Activated CD8-positive, alpha-beta memory T cell treated with anti-CD3 and anti-CD28 coated beads, Interleukin-2, amount 10 ng/mL, durations not matched to agents 7 days and 5 days (primary cell): ENCODE results near the gene PDCD4. TPM values are rescaled to one million over a fixed set of nuclear protein-coding genes. Genes with fewer than 3 reads are reported as not detected.

Experiments
- ATAC-seq: fragments of 150-1000 bp; cut with Tn5 transposase; one replicate; pipeline ENCODE4 v1.10.0; 2021; ENCODE audit warnings: moderate library complexity
- CTCF ChIA-PET: fragments of 350-600 bp; sonication (Branson Sonifier 250); formaldehyde crosslinking; loops from one replicate; lab custom pipeline; 2021; ENCODE audit warnings: antibody characterized with exemption; lab: Charles Lee
- DNase-seq: peaks from one replicate; pipeline ENCODE4 v3.0.0-alpha.2; 2020
- H3K27ac Mint-ChIP-seq: one replicate; pipeline ENCODE4 v1.8.0; 2021; ENCODE audit warnings: mild to moderate bottlenecking, mixed read lengths
- H3K27me3 Mint-ChIP-seq: one replicate; pipeline ENCODE4 v1.8.0; 2021; ENCODE audit warnings: mixed read lengths
- H3K36me3 Mint-ChIP-seq: one replicate; pipeline ENCODE4 v1.8.0; 2021; ENCODE audit warnings: mild to moderate bottlenecking, mixed read lengths
- H3K4me1 Mint-ChIP-seq: one replicate; pipeline ENCODE4 v1.8.0; 2021; ENCODE audit warnings: mixed read lengths
- H3K4me3 Mint-ChIP-seq: one replicate; pipeline ENCODE4 v1.8.0; 2021; ENCODE audit warnings: mild to moderate bottlenecking, moderate library complexity, mixed read lengths
- H3K9me3 Mint-ChIP-seq: one replicate; pipeline ENCODE4 v1.8.0; 2022; ENCODE audit warnings: low read depth, mixed read lengths
- total RNA-seq, 2 experiments: library from RNA; stranded (reverse); gene quantifications; one replicate each; pipeline ENCODE4 v1.2.3, GENCODE V29; 2021

The PDCD4 gene
- 100 to 1,000 TPM in 1 of 2 experiments, 10 to 100 TPM in 1; 74.0 to 115 TPM for total RNA-seq

GRCh38 chr10:110871298-110872084 lies at the start of gene PDCD4:
Gene PDCD4, plus strand, starts transcription at chr10:110871928. Its CDS starts 4,100 bp downstream, at chr10:110876028.
- H3K4me3 Mint-ChIP-seq = peak within 1 kb of the TSS; percentile 89
- peak; percentile 85 for ATAC-seq
- CTCF ChIA-PET = interaction anchor here (0.7 to 1.3 kb wide), 6 partner anchors 9 to 125 kb away, joined by 3 to 15 read pairs (median 4); no protein-coding TSS in a partner anchor
- H3K27ac Mint-ChIP-seq = peak within 1 kb of the TSS; percentile 99
- peaks cover 64% of the 10 kb centered on the region for H3K4me1 Mint-ChIP-seq
- peaks cover 12% of the 10 kb centered on the region for H3K36me3 Mint-ChIP-seq
- H3K9me3 Mint-ChIP-seq = no peaks in the 10 kb centered on the region
- peak; percentile 98 for DNase-seq
- H3K27me3 Mint-ChIP-seq = no peaks in the 10 kb centered on the region

- Mint-ChIP-seq H3K27ac (no peak overlapping the region), H3K9me3 (no peaks in the 10 kb centered on the region), H3K27me3 (peaks cover 2% of the 10 kb centered on the region), H3K4me3 (no peak overlapping the region), H3K36me3 (no peaks in the 10 kb centered on the region), H3K4me1 (peaks cover 7% of the 10 kb centered on the region)
- DNase-seq (no peak), ATAC-seq (no peak)
- CTCF ChIA-PET = no interaction called here
Measured at GRCh38 chr10:110822035-110822711, 49.6 kb upstream of the PDCD4 start.

- peaks cover 2% of the 10 kb centered on the region for H3K27me3 Mint-ChIP-seq
- ATAC-seq (no peak), DNase-seq (no peak)
- H3K4me3 Mint-ChIP-seq = no peak overlapping the region
- CTCF ChIA-PET = no interaction called here
- H3K4me1 Mint-ChIP-seq = peaks cover 4% of the 10 kb centered on the region
- H3K36me3 Mint-ChIP-seq = no peaks in the 10 kb centered on the region
- no peak overlapping the region for H3K27ac Mint-ChIP-seq
- no peaks in the 10 kb centered on the region for H3K9me3 Mint-ChIP-seq
Measured at GRCh38 chr10:110822712-110823311, 48.9 kb upstream of the PDCD4 start.

- H3K27me3 Mint-ChIP-seq = peaks cover 2% of the 10 kb centered on the region
- H3K9me3 Mint-ChIP-seq = no peaks in the 10 kb centered on the region
- no peak overlapping the region for H3K4me3 Mint-ChIP-seq
- DNase-seq (no peak), ATAC-seq (no peak)
- H3K27ac Mint-ChIP-seq = no peak overlapping the region
- no peaks in the 10 kb centered on the region for H3K36me3 Mint-ChIP-seq
- H3K4me1 Mint-ChIP-seq = peaks cover 4% of the 10 kb centered on the region
- CTCF ChIA-PET = no interaction called here
Measured at GRCh38 chr10:110824152-110824441, 47.6 kb upstream of the PDCD4 start.

GRCh38 chr10:110824660-110825059 lies 47.1 kb upstream of the PDCD4 start:
- Mint-ChIP-seq H3K27me3 (peaks cover 2% of the 10 kb centered on the region), H3K36me3 (no peaks in the 10 kb centered on the region), H3K4me3 (no peak overlapping the region), H3K4me1 (peaks cover 4% of the 10 kb centered on the region), H3K27ac (no peak overlapping the region), H3K9me3 (no peaks in the 10 kb centered on the region)
- CTCF ChIA-PET = no interaction called here
- ATAC-seq = no peak
- DNase-seq = no peak

- Mint-ChIP-seq H3K27ac (no peak overlapping the region), H3K36me3 (no peaks in the 10 kb centered on the region), H3K27me3 (peaks cover 2% of the 10 kb centered on the region), H3K9me3 (no peaks in the 10 kb centered on the region), H3K4me3 (no peak overlapping the region), H3K4me1 (peaks cover 4% of the 10 kb centered on the region)
- DNase-seq (no peak), ATAC-seq (no peak)
- CTCF ChIA-PET = interaction anchor here (1.0 kb wide), 1 partner anchor 11 kb away, joined by 5 read pairs; no protein-coding TSS in a partner anchor
Measured at GRCh38 chr10:110825508-110825907, 46.2 kb upstream of the PDCD4 start.

- no peaks in the 10 kb centered on the region for H3K9me3 Mint-ChIP-seq
- CTCF ChIA-PET = interaction anchor here (1.5 kb wide), 1 partner anchor 9 kb away, joined by 5 read pairs; no protein-coding TSS in a partner anchor
- H3K4me1 Mint-ChIP-seq = no peaks in the 10 kb centered on the region
- no peak overlapping the region for H3K27ac Mint-ChIP-seq
- DNase-seq = no peak
- H3K27me3 Mint-ChIP-seq = peaks cover 2% of the 10 kb centered on the region
- no peak overlapping the region for H3K4me3 Mint-ChIP-seq
- no peaks in the 10 kb centered on the region for H3K36me3 Mint-ChIP-seq
- ATAC-seq = no peak
Measured at GRCh38 chr10:110827410-110827809, 44.3 kb upstream of the PDCD4 start.

- no peak for ATAC-seq
- DNase-seq = no peak
- Mint-ChIP-seq H3K4me3 (no peak overlapping the region), H3K9me3 (no peaks in the 10 kb centered on the region), H3K27me3 (peaks cover 2% of the 10 kb centered on the region), H3K4me1 (no peaks in the 10 kb centered on the region), H3K36me3 (no peaks in the 10 kb centered on the region), H3K27ac (no peak overlapping the region)
- CTCF ChIA-PET = interaction anchor here (1.5 kb wide), 2 partner anchors 9 to 65 kb away, joined by 3 to 5 read pairs; no protein-coding TSS in a partner anchor
Measured at GRCh38 chr10:110827875-110828274, 43.9 kb upstream of the PDCD4 start.

- no peak for ATAC-seq
Measured at GRCh38 chr10:110828525-110828924, 43.2 kb upstream of the PDCD4 start.

GRCh38 chr10:110829721-110830410 lies 41.9 kb upstream of the PDCD4 start:
- Mint-ChIP-seq H3K4me1 (peaks cover 4% of the 10 kb centered on the region), H3K36me3 (no peaks in the 10 kb centered on the region), H3K4me3 (no peak overlapping the region), H3K27me3 (peaks cover 2% of the 10 kb centered on the region), H3K27ac (no peak overlapping the region), H3K9me3 (no peaks in the 10 kb centered on the region)
- no peak for ATAC-seq
- CTCF ChIA-PET = interaction anchor here (1.5 kb wide), 1 partner anchor 63 kb away, joined by 3 read pairs; no protein-coding TSS in a partner anchor
- DNase-seq = no peak

More at GRCh38 chr10:110828525-110828924, 43.2 kb upstream of the PDCD4 start:
- DNase-seq = no peak
- CTCF ChIA-PET = interaction anchor here (1.5 kb wide), 2 partner anchors 10 to 64 kb away, joined by 3 to 5 read pairs; no protein-coding TSS in a partner anchor
- H3K27me3 Mint-ChIP-seq = peaks cover 2% of the 10 kb centered on the region
- H3K9me3 Mint-ChIP-seq = no peaks in the 10 kb centered on the region
- no peaks in the 10 kb centered on the region for H3K36me3 Mint-ChIP-seq
- no peak overlapping the region for H3K4me3 Mint-ChIP-seq
- no peak overlapping the region for H3K27ac Mint-ChIP-seq
- H3K4me1 Mint-ChIP-seq = no peaks in the 10 kb centered on the region

GRCh38 chr10:110833234-110833940 lies 38.3 kb upstream of the PDCD4 start:
- CTCF ChIA-PET = no interaction called here
- Mint-ChIP-seq H3K9me3 (no peaks in the 10 kb centered on the region), H3K27me3 (no peaks in the 10 kb centered on the region), H3K4me1 (peaks cover 6% of the 10 kb centered on the region), H3K36me3 (peaks cover 2% of the 10 kb centered on the region), H3K27ac (no peak overlapping the region), H3K4me3 (no peak overlapping the region)
- DNase-seq = no peak
- ATAC-seq = no peak

- Mint-ChIP-seq H3K4me3 (no peak overlapping the region), H3K4me1 (peaks cover 6% of the 10 kb centered on the region), H3K36me3 (peaks cover 2% of the 10 kb centered on the region), H3K27ac (no peak overlapping the region), H3K27me3 (no peaks in the 10 kb centered on the region), H3K9me3 (no peaks in the 10 kb centered on the region)
- ATAC-seq (no peak), DNase-seq (no peak)
- CTCF ChIA-PET = no interaction called here
Measured at GRCh38 chr10:110833941-110834628, 37.6 kb upstream of the PDCD4 start.
